Neural progenitor cell (in vitro differentiated cells): Measurements from ENCODE around the gene WDR72.

ENCODE experiments used
- EZH2 ChIP-seq: fragments of 200-600 bp; sonication (generic); IDR thresholded peaks from 2 replicates; pipeline ENCODE4 v1.6.1; 2017; ENCODE audit warnings: antibody characterized with exemption, mild to moderate bottlenecking, moderate library complexity
- EZH2phosphoT487 ChIP-seq: fragments of 200-600 bp; sonication (generic); IDR thresholded peaks from 2 replicates; pipeline ENCODE4 v1.6.1; 2017; ENCODE audit warnings: antibody characterized with exemption
- TF ChIP-seq, protein P1 (sequence below): fragments of 200-600 bp; sonication (generic); IDR thresholded peaks from 2 replicates; pipeline ENCODE4 v1.5.1; 2017; ENCODE audit warnings: antibody characterized with exemption, mild to moderate bottlenecking

GRCh38 chr15:53472210-53472609 lies 287.3 kb downstream of the WDR72 start:
- TF ChIP-seq, protein P1, sequence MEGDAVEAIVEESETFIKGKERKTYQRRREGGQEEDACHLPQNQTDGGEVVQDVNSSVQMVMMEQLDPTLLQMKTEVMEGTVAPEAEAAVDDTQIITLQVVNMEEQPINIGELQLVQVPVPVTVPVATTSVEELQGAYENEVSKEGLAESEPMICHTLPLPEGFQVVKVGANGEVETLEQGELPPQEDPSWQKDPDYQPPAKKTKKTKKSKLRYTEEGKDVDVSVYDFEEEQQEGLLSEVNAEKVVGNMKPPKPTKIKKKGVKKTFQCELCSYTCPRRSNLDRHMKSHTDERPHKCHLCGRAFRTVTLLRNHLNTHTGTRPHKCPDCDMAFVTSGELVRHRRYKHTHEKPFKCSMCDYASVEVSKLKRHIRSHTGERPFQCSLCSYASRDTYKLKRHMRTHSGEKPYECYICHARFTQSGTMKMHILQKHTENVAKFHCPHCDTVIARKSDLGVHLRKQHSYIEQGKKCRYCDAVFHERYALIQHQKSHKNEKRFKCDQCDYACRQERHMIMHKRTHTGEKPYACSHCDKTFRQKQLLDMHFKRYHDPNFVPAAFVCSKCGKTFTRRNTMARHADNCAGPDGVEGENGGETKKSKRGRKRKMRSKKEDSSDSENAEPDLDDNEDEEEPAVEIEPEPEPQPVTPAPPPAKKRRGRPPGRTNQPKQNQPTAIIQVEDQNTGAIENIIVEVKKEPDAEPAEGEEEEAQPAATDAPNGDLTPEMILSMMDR, result no peak
- no peak for TF ChIP-seq EZH2
- TF ChIP-seq EZH2phosphoT487, result no peak
